NB4 (cell line): ENCODE data around the gene TMBIM4.

Experiments used
- DNase-seq: peaks from one replicate; pipeline ENCODE4 v3.0.0; 2010; ENCODE audit warnings: low read depth
- H3K4me3 ChIP-seq: one replicate; pipeline ENCODE4 v1.5.1; 2011; ENCODE audit warnings: mild to moderate bottlenecking, low read depth, low read length, moderate library complexity
- MYC ChIP-seq: IDR thresholded peaks from 2 replicates; pipeline ENCODE4 v1.6.1; 2011; ENCODE audit warnings: low read depth, low read length
- POLR2A ChIP-seq: IDR thresholded peaks from 2 replicates; pipeline ENCODE4 v1.6.1; 2011; ENCODE audit warnings: mild to moderate bottlenecking; ENCODE audit not compliant: insufficient read length; ENCODE audit errors: extremely low read depth
- TF ChIP-seq, protein P1 (sequence below): IDR thresholded peaks from 2 replicates; pipeline ENCODE4 v1.6.1; 2011; ENCODE audit warnings: low read depth, low read length
- TF ChIP-seq, protein P2 (sequence below): IDR thresholded peaks from one replicate; pipeline ENCODE4 v1.5.1; 2012; ENCODE audit warnings: low read depth, low read length

The TMBIM4 gene

DNA sequence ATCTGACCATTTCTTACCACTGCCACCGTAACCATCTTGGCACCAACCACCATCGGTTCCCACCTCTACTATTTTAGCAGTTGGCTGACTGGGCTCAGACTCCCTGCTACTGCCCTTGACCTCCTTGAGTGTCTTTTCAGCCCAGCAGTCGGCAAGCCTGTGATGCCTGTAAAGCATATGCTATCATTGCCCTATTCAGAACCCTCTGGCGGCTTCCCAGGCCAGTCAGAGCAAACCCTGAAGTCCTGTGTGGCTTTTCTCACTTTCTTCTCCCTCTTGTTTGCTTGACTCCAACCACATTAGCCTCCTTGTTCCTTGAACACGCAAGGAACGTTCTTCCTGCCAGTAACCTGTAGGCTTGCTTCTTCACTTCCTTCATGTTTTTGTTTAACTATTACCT is 25.4 kb upstream of the TMBIM4 start:
- H3K4me3 ChIP-seq, result no peak overlapping the region
- TF ChIP-seq MYC, result no peak
- TF ChIP-seq, protein P1, sequence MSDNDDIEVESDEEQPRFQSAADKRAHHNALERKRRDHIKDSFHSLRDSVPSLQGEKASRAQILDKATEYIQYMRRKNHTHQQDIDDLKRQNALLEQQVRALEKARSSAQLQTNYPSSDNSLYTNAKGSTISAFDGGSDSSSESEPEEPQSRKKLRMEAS, result no peak
- TF ChIP-seq POLR2A, result no peak
- TF ChIP-seq, protein P2, sequence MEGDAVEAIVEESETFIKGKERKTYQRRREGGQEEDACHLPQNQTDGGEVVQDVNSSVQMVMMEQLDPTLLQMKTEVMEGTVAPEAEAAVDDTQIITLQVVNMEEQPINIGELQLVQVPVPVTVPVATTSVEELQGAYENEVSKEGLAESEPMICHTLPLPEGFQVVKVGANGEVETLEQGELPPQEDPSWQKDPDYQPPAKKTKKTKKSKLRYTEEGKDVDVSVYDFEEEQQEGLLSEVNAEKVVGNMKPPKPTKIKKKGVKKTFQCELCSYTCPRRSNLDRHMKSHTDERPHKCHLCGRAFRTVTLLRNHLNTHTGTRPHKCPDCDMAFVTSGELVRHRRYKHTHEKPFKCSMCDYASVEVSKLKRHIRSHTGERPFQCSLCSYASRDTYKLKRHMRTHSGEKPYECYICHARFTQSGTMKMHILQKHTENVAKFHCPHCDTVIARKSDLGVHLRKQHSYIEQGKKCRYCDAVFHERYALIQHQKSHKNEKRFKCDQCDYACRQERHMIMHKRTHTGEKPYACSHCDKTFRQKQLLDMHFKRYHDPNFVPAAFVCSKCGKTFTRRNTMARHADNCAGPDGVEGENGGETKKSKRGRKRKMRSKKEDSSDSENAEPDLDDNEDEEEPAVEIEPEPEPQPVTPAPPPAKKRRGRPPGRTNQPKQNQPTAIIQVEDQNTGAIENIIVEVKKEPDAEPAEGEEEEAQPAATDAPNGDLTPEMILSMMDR, result no peak
- no peak for DNase-seq

DNA sequence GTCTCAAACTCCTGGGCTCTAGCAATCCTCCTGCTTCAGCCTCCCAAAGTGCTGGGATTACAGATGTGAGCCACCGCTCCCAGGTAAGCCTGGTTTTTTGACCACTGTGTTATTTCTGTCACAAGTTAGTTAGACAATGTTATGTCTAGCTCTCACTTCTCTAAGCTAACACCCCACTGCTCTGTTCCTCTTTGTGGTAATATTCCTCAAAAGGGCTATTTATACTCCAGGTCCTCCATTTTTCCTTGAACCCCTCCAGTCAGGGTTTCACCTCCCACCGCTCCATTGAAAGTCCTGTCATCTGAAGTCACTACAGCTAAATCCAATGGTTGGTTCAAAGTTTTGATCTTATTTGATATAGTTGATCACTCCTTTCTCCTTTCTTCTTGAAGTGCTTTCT is 24.3 kb upstream of the TMBIM4 start:
- TF ChIP-seq MYC (no peak), POLR2A (no peak)
- TF ChIP-seq, protein P2, result no peak
- TF ChIP-seq, protein P1, result no peak
- DNase-seq, result no peak
- H3K4me3 ChIP-seq, result no peak overlapping the region

DNA sequence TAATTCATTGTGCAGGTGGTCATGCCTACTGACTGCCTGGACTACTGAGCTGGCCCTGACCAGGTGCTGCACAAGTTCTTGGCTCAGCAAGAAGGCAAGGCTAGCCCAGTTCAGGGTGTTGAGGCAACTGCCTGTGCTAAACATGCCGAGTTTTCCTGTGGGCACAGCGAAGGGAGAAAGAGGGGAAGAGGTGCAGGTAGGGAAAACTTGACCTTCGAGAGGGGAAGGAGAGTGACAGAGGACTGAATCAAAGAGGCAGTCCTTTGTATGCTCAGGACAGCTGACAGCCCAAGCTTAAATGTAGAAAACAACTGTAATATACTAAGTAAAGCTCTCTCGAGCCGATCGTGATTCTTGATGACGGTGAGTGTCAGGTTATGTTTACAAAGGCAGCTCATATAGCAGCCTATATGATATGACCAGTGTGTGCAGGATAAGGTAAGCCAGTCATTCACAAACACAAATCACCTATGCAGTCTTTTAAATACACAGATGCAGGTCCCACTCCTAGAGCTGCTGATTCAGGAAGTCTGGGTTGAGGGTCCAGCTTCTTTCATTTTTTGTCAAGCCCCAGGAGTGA is 21.8 kb upstream of the TMBIM4 start:
- TF ChIP-seq, protein P1, result no peak
- no peak for TF ChIP-seq MYC
- no peak for TF ChIP-seq POLR2A
- TF ChIP-seq, protein P2, result no peak
- peak overlapping the region; percentile 87 for H3K4me3 ChIP-seq
- DNase-seq, result no peak

DNA sequence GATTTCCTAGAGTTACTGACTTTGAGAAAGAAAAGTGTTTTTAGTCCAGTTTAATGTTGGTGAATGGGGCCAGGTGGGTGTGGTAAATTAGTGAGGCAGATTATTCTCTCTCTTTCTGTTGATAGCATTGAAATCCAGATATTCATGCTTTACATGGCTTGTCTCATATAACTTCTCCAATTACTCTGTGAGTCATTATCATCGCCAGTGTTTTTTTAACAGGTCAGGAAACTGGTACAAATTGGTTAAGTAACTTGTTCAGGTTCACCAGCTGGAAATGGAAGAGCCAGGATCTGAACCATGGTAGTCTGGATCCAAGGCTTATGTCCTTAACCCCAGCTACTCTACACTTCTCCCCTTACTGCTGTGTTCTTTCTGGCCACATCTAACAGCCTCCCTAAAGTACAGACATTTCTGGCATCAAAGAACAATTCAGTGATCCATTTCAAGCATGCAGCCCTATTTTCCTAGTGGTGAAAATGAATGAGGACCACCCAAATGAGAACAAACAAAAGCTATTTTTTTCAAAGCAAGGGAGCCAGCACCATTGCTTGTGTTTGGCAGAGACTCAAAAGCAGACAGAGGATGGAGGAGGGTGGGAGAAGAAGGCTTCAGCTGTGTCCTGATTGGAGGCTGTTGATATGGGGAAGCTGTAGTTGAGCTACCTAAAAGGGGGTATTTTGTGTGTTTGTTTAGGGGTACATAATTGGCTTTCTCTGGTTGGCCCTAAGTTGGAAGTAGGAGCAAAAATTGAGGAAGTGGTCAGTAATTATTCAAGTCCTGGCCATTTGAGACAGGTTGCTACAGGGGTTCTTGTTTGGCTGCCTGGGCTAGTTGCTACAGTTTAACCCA is 20.9 kb upstream of the TMBIM4 start:
- H3K4me3 ChIP-seq, result peak overlapping the region; percentile 87
- TF ChIP-seq, protein P1, result no peak
- TF ChIP-seq MYC (no peak), POLR2A (no peak)
- TF ChIP-seq, protein P2, result no peak
- peak; percentile 70 for DNase-seq

DNA sequence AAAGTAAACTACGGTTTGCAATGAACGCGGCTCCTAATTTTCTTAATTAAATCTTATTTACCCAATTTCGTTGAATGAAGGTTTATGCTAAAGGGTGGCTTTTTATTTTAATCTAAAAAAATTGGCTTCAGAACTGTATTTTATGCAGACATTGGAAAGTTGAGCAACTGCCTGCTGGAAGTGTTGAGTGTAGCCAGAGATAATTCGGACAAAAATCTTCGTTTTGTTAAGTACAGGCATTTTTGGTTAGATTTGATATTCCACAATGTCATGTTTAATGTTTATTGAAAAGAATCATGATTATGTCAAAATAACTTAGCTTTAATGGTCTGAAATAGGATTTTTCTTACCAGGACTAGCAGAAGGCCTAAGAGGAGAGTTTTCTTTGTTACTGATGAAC is 20.1 kb upstream of the TMBIM4 start:
- no peak for DNase-seq
- H3K4me3 ChIP-seq, result peak overlapping the region; percentile 87
- TF ChIP-seq, protein P2, result no peak
- no peak for TF ChIP-seq MYC
- TF ChIP-seq, protein P1, result no peak
- no peak for TF ChIP-seq POLR2A
